Psoas muscle (tissue), 8 donors: ENCODE results near the gene BAD. TPM values are rescaled to one million over a fixed set of nuclear protein-coding genes. Genes with fewer than 3 reads are reported as not detected.

Experiments used
- ATAC-seq, 4 donors: fragments of 200-7000 bp; cut with Tn5 transposase; one replicate each; pipeline ENCODE4 v1.9.1; 2020; ENCODE audit warnings: moderate library complexity in 3 of 4, mild to moderate bottlenecking in 2 of 4
- DNase-seq, 2 donors: peaks; one replicate each; pipeline ENCODE4 v3.0.0-alpha.2; 2020
- H3K27ac ChIP-seq: fragments of 200-600 bp; one replicate; pipeline ENCODE4 v1.8.0; 2022
- H3K27me3 ChIP-seq, 3 donors: fragments of 200-600 bp in 1 of 3; one replicate each; pipeline versions ENCODE4 v1.6.1 to v1.8.0; 2013 to 2022; ENCODE audit warnings: low read length in 2 of 3, mild to moderate bottlenecking in 2 of 3, moderate library complexity in 1 of 3; ENCODE audit not compliant: insufficient read depth in 3 of 3
- H3K36me3 ChIP-seq, 2 donors: fragments of 200-600 bp in 1 of 2; one replicate each; pipeline versions ENCODE4 v1.6.1 to v1.8.0; 2013 to 2022; ENCODE audit warnings: low read depth in 1 of 2, mild to moderate bottlenecking in 1 of 2, moderate library complexity in 1 of 2; ENCODE audit not compliant: insufficient read depth in 1 of 2
- H3K4me1 ChIP-seq: fragments of 200-600 bp; one replicate; pipeline ENCODE4 v1.8.0; 2022
- H3K4me3 ChIP-seq: fragments of 200-600 bp; one replicate; pipeline ENCODE4 v1.8.0; 2022; ENCODE audit warnings: mild to moderate bottlenecking
- H3K9me3 ChIP-seq: fragments of 200-600 bp; one replicate; pipeline ENCODE4 v1.8.0; 2022
- CTCF ChIP-seq: fragments of 200-600 bp; IDR thresholded peaks from one replicate; pipeline ENCODE4 v1.8.0; 2022; ENCODE audit warnings: antibody characterized with exemption
- WGBS, 3 donors: extraction: QIAGEN DNeasy Blood & Tissue Kit; methylation state at CpG; one replicate each; pipeline versions ENCODE4 v1.1.6 to v1.1.7; 2013; 5-methylcytosine and 5-hydroxymethylcytosine counted together
- intact Hi-C, 2 donors: fragments of 100-400 bp; cut with DNase I; formaldehyde crosslinking; loops; one replicate each; pipeline versions ENCODE4 v1.11.0 to v1.14.2; 2022
- polyA plus RNA-seq, 3 donors: library from polyadenylated mRNA; stranded (reverse); fragments of 200-250 nt; gene quantifications; one replicate each; pipeline ENCODE4 v1.2.3, GENCODE V29; 2013
- total RNA-seq, 4 donors: library from RNA; stranded (reverse); fragmentation: NEBNext Ultra II Directional in 2 of 4; extraction: Animal tissue kit (Norgen Biotek cat#: 25700) in 2 of 4; gene quantifications; one replicate each; pipeline versions ENCODE4 v1.2.1 to v1.2.4, GENCODE V29; 2021 to 2023
- donor health status: healthy with polysubstance abuse.
- donor health status: DM: no; HTN: no; CAD: no; lungs with moderate emphysema.
- donor health status: Bipolar disorder and iron deficiency.
- donor health status: healthy.
- donor health status: DM: yes; HTN: yes; CAD: no.
- donor health status: DM: no; HTN: no; CAD: no.
- donor health status: DM: no; HTN: no; CAD: no.
- donor health status: DM: yes; HTN: yes; CAD: no.

Gene BAD
- total and polyA plus RNA-seq, 7 donors: 27.7 to 135 (median 30.5) TPM

- Histone ChIP-seq H3K4me3 (peak within 1 kb of the TSS; percentile 89), H3K27me3 (no peaks in the 10 kb centered on the region), H3K9me3 (no peaks in the 10 kb centered on the region), H3K27ac (peak within 1 kb of the TSS; percentile 75), H3K36me3 (peaks cover 0 to 18% of the 10 kb centered on the region in 2 donors), H3K4me1 (peaks cover 36% of the 10 kb centered on the region)
- 0 to 1% (median 0%) methylated on average over 27 to 75 of the region's 75 CpGs for WGBS, 3 donors
- DNase-seq: peak; percentile 55 to 82
- peak; percentile 58 to 67 (median 64) for ATAC-seq
- intact Hi-C loops: loop anchor here (2.0 to 5.0 kb wide), 2 partner anchors 18 to 51 kb away; partner anchors contain the start of gene CATSPERZ (in 1 of the 2)
- peak; percentile 83 for TF ChIP-seq CTCF
Measured at GRCh38 chr11:64251016-64251752, 33.3 kb downstream of the BAD start, which contains the start of gene PLCB3. PLCB3 (plus strand) TSS chr11:64251530; CDS start chr11:64251650, 120 bp downstream.

GRCh38 chr11:64250415-64251015 is 34.0 kb downstream of the BAD start:
- Histone ChIP-seq H3K4me3 (peak overlapping the region; percentile 89), H3K9me3 (no peaks in the 10 kb centered on the region), H3K27me3 (no peaks in the 10 kb centered on the region), H3K36me3 (peaks cover 0 to 11% of the 10 kb centered on the region in 2 donors), H3K4me1 (peaks cover 36% of the 10 kb centered on the region), H3K27ac (no peak overlapping the region)
- ATAC-seq (peak in 1 of 4 donors; percentile 1), DNase-seq (no peak)
- WGBS, 3 donors: 23 to 32% (median 24%) methylated on average over 12 to 13 of the region's 13 CpGs
- intact Hi-C loops: loop anchor here (2.0 to 5.0 kb wide), 2 partner anchors 18 to 52 kb away; partner anchors contain the start of gene CATSPERZ (in 1 of the 2)
- no peak for TF ChIP-seq CTCF

- no peak for TF ChIP-seq CTCF
- peak overlapping the region; percentile 89 for H3K4me3 ChIP-seq
- ATAC-seq (no peak), DNase-seq (no peak)
- H3K4me1 ChIP-seq: peaks cover 36% of the 10 kb centered on the region
- no peak overlapping the region for H3K27ac ChIP-seq
- peaks cover 0 to 7% of the 10 kb centered on the region in 2 donors for H3K36me3 ChIP-seq
- no peaks in the 10 kb centered on the region for H3K9me3 ChIP-seq
- WGBS, 3 donors: 90 to 96% (median 91%) methylated on average over 8 of the region's 8 CpGs
- H3K27me3 ChIP-seq: no peaks in the 10 kb centered on the region
- intact Hi-C loops: loop anchor here (2.0 to 5.0 kb wide), 2 partner anchors 19 to 53 kb away; partner anchors contain the start of gene CATSPERZ (in 1 of the 2)
Measured at GRCh38 chr11:64249563-64250414, 34.7 kb downstream of the BAD start.

GRCh38 chr11:64249038-64249437 is 35.4 kb downstream of the BAD start:
- intact Hi-C loops: no loop called here

More at GRCh38 chr11:64249038-64249437, 35.4 kb downstream of the BAD start:
- DNase-seq (no peak), ATAC-seq (no peak)
- Histone ChIP-seq H3K4me3 (no peak overlapping the region), H3K9me3 (no peaks in the 10 kb centered on the region), H3K27ac (no peak overlapping the region), H3K4me1 (peaks cover 39% of the 10 kb centered on the region), H3K36me3 (peaks cover 0 to 10% of the 10 kb centered on the region in 2 donors), H3K27me3 (no peaks in the 10 kb centered on the region)
- 91 to 99% (median 92%) methylated on average over 4 of the region's 4 CpGs for WGBS, 3 donors
- no peak for TF ChIP-seq CTCF
